Neuronal stem cell (in vitro differentiated cells): ENCODE data around the gene LRPPRC.
"Not testable (repeated sequence)": the region's sequence is repeated elsewhere in the genome, so short reads cannot be mapped to it uniquely, and the experiment has no call there.

Source experiments
- DNase-seq: peaks from one replicate; pipeline ENCODE4 v3.0.0-alpha.2; 2013; ENCODE audit warnings: low spot score
- H2AFZ ChIP-seq: one replicate; pipeline ENCODE4 v1.6.1; 2013; ENCODE audit warnings: mild to moderate bottlenecking, low read length, inconsistent platforms
- H2AK5ac ChIP-seq: 2 replicates; pipeline ENCODE4 v1.6.1; 2013; ENCODE audit warnings: low read depth, mild to moderate bottlenecking, inconsistent platforms, low read length, moderate library complexity, mixed read lengths
- H2BK120ac ChIP-seq: 2 replicates; pipeline ENCODE4 v1.6.1; 2013; ENCODE audit warnings: low read depth, mild to moderate bottlenecking, inconsistent platforms, low read length, moderate library complexity, mixed read lengths
- H2BK12ac ChIP-seq: one replicate; pipeline ENCODE4 v1.6.1; 2013; ENCODE audit warnings: low read length, inconsistent platforms
- H2BK15ac ChIP-seq: 2 replicates; pipeline ENCODE4 v1.6.1; 2013; ENCODE audit warnings: mild to moderate bottlenecking, low read length, inconsistent platforms, mixed read lengths
- H2BK5ac ChIP-seq: one replicate; pipeline ENCODE4 v1.6.1; 2013; ENCODE audit warnings: inconsistent platforms, mild to moderate bottlenecking, low read length, moderate library complexity
- H3K14ac ChIP-seq: one replicate; pipeline ENCODE4 v1.6.1; 2013; ENCODE audit warnings: low read length, inconsistent platforms
- H3K18ac ChIP-seq: 2 replicates; pipeline ENCODE4 v1.6.1; 2013; ENCODE audit warnings: low read length, inconsistent platforms
- H3K23ac ChIP-seq: 2 replicates; pipeline ENCODE4 v1.6.1; 2013; ENCODE audit warnings: low read depth, mild to moderate bottlenecking, mixed read lengths, low read length, inconsistent platforms; ENCODE audit not compliant: poor library complexity
- H3K27ac ChIP-seq: replicated peaks from 3 replicates; pipeline ENCODE4 v1.5.1; 2013; ENCODE audit warnings: low read length, inconsistent platforms
- H3K27me3 ChIP-seq, 3 experiments: 2 replicates each; pipeline ENCODE4 v1.6.1; 2013; ENCODE audit warnings: low read length in 3 of 3, mild to moderate bottlenecking in 2 of 3, inconsistent platforms in 1 of 3, low read depth in 1 of 3, mixed read lengths in 1 of 3, moderate library complexity in 1 of 3; ENCODE audit not compliant: control insufficient read depth in 3 of 3, insufficient read depth in 3 of 3
- H3K36me3 ChIP-seq, 2 donors: replicated peaks in 1 of 2; 2 replicates each; pipeline ENCODE4 v1.6.1; 2013; ENCODE audit warnings: low read length in 2 of 2; ENCODE audit not compliant: control insufficient read depth in 2 of 2, insufficient read depth in 2 of 2
- H3K4ac ChIP-seq: 2 replicates; pipeline ENCODE4 v1.6.1; 2013; ENCODE audit warnings: inconsistent platforms, mild to moderate bottlenecking, low read length, moderate library complexity
- H3K4me1 ChIP-seq, 2 donors: 1 replicate in 1 of 2; 2 replicates in 1 of 2; pipeline ENCODE4 v1.6.1; 2013; ENCODE audit warnings: low read length in 2 of 2, low read depth in 1 of 2; ENCODE audit not compliant: control insufficient read depth in 2 of 2, insufficient read depth in 1 of 2
- H3K4me2 ChIP-seq: one replicate; pipeline ENCODE4 v1.6.1; 2013; ENCODE audit warnings: mild to moderate bottlenecking, low read length, inconsistent platforms; ENCODE audit not compliant: insufficient read depth, poor library complexity, severe bottlenecking
- H3K4me3 ChIP-seq, 2 donors: 2 replicates each; pipeline ENCODE4 v1.5.1; 2013; ENCODE audit warnings: low read length in 2 of 2, mild to moderate bottlenecking in 2 of 2, inconsistent platforms in 1 of 2, moderate library complexity in 1 of 2
- H3K79me1 ChIP-seq: one replicate; pipeline ENCODE4 v1.6.1; 2013; ENCODE audit warnings: low read depth, mild to moderate bottlenecking, inconsistent platforms, low read length, moderate library complexity
- H3K9ac ChIP-seq: one replicate; pipeline ENCODE4 v1.6.1; 2013; ENCODE audit warnings: mild to moderate bottlenecking, low read depth, low read length, inconsistent platforms; ENCODE audit not compliant: poor library complexity
- H3K9me3 ChIP-seq, 2 donors: replicated peaks in 1 of 2; 2 replicates each; pipeline versions ENCODE3 to v1.6.1; 2013; ENCODE audit warnings: low read length in 2 of 2, mild to moderate bottlenecking in 2 of 2, inconsistent platforms in 1 of 2, low read depth in 1 of 2, mixed read lengths in 1 of 2, moderate library complexity in 1 of 2; ENCODE audit not compliant: control insufficient read depth in 2 of 2, insufficient read depth in 1 of 2
- H4K8ac ChIP-seq: one replicate; pipeline ENCODE4 v1.6.1; 2013; ENCODE audit warnings: low read depth, mild to moderate bottlenecking, inconsistent platforms, low read length, moderate library complexity
- H4K91ac ChIP-seq: one replicate; pipeline ENCODE4 v1.6.1; 2013; ENCODE audit warnings: low read length, low read depth, mild to moderate bottlenecking, inconsistent platforms; ENCODE audit not compliant: poor library complexity
- WGBS, 2 donors: extraction: QIAGEN DNeasy Blood & Tissue Kit; methylation state at CpG; one replicate each; pipeline ENCODE4 v1.1.7; 2013; ENCODE audit warnings: missing lambda C conversion rate in 2 of 2, mixed read lengths in 1 of 2; ENCODE audit not compliant: insufficient read length in 2 of 2, insufficient replicate concordance in 1 of 2; ENCODE audit errors: extremely low coverage in 2 of 2; 5-methylcytosine and 5-hydroxymethylcytosine counted together

Gene LRPPRC

GRCh38 chr2:44038277-44038676 lies 42.5 kb upstream of the LRPPRC start:
- Histone ChIP-seq H3K23ac (no peak overlapping the region), H3K4ac (no peak overlapping the region), H3K18ac (no peak overlapping the region), H2BK15ac (no peak overlapping the region), H3K14ac (no peak overlapping the region), H3K4me1 (peaks cover 0 to 6% of the 10 kb centered on the region in 2 donors), H3K4me3 (no peak overlapping the region), H2AFZ (no peak overlapping the region), H2BK12ac (no peak overlapping the region), H2AK5ac (no peak overlapping the region), H3K36me3 (no peaks in the 10 kb centered on the region), H3K9me3 (no peaks in the 10 kb centered on the region), H4K8ac (no peak overlapping the region), H3K9ac (no peak overlapping the region), H2BK120ac (no peak overlapping the region), H3K27ac (no peak overlapping the region), H3K4me2 (no peak overlapping the region), H3K79me1 (no peaks in the 10 kb centered on the region), H2BK5ac (no peak overlapping the region), H4K91ac (no peak overlapping the region), H3K27me3 (peaks cover 0 to 11% (median 0%) of the 10 kb centered on the region in 3 experiments)
- no peak for DNase-seq
- no CpG with 5 or more reads among the region's 6 CpGs for WGBS, 2 donors

GRCh38 chr2:44037221-44037620 lies 41.4 kb upstream of the LRPPRC start:
- Histone ChIP-seq H3K14ac (no peak overlapping the region), H3K4me3 (no peak overlapping the region), H2BK120ac (no peak overlapping the region), H3K36me3 (no peaks in the 10 kb centered on the region), H3K9ac (no peak overlapping the region), H2BK12ac (no peak overlapping the region), H3K4ac (no peak overlapping the region), H2AK5ac (no peak overlapping the region), H3K9me3 (no peaks in the 10 kb centered on the region), H2AFZ (no peak overlapping the region), H3K23ac (no peak overlapping the region), H3K4me2 (no peak overlapping the region), H4K8ac (no peak overlapping the region), H3K18ac (no peak overlapping the region), H3K4me1 (peaks cover 0 to 6% of the 10 kb centered on the region in 2 donors), H3K27me3 (peaks cover 0 to 11% (median 0%) of the 10 kb centered on the region in 3 experiments), H3K79me1 (no peaks in the 10 kb centered on the region), H2BK5ac (no peak overlapping the region), H2BK15ac (no peak overlapping the region), H3K27ac (no peak overlapping the region), H4K91ac (no peak overlapping the region)
- no peak for DNase-seq
- WGBS, 2 donors = no CpG with 5 or more reads among the region's 2 CpGs

- H3K79me1 ChIP-seq = no peaks in the 10 kb centered on the region
- no peak overlapping the region for H2BK5ac ChIP-seq
- H3K4me3 ChIP-seq = no peak overlapping the region
- H3K23ac ChIP-seq = no peak overlapping the region
- no peak overlapping the region for H3K4me2 ChIP-seq
- peaks cover 0 to 11% (median 0%) of the 10 kb centered on the region in 3 experiments for H3K27me3 ChIP-seq
- no peak for DNase-seq
- no peak overlapping the region for H4K8ac ChIP-seq
- H3K4ac ChIP-seq = no peak overlapping the region
- no peak overlapping the region for H4K91ac ChIP-seq
- H3K27ac ChIP-seq = no peak overlapping the region
- H2BK15ac ChIP-seq = no peak overlapping the region
- no peak overlapping the region for H3K18ac ChIP-seq
- H3K4me1 ChIP-seq = peaks cover 0 to 6% of the 10 kb centered on the region in 2 donors
- no peaks in the 10 kb centered on the region for H3K9me3 ChIP-seq
- no peak overlapping the region for H3K9ac ChIP-seq
- no peaks in the 10 kb centered on the region for H3K36me3 ChIP-seq
- no peak overlapping the region for H2BK120ac ChIP-seq
- H2BK12ac ChIP-seq = no peak overlapping the region
- no peak overlapping the region for H2AK5ac ChIP-seq
- no peak overlapping the region for H2AFZ ChIP-seq
- no peak overlapping the region for H3K14ac ChIP-seq
Measured at GRCh38 chr2:44033947-44034346, 38.2 kb upstream of the LRPPRC start.

- not testable (repeated sequence) for H3K4ac ChIP-seq, DNase-seq, H2BK120ac ChIP-seq, H3K4me3 ChIP-seq, H3K27ac ChIP-seq, H3K9me3 ChIP-seq, H3K4me1 ChIP-seq, H3K9ac ChIP-seq, H4K8ac ChIP-seq, H3K36me3 ChIP-seq, H3K79me1 ChIP-seq, H2BK5ac ChIP-seq, H2AK5ac ChIP-seq, H3K23ac ChIP-seq, H3K18ac ChIP-seq, H2BK12ac ChIP-seq, H3K27me3 ChIP-seq, H3K4me2 ChIP-seq, H2BK15ac ChIP-seq, H2AFZ ChIP-seq, H4K91ac ChIP-seq, H3K14ac ChIP-seq
- no CpG with 5 or more reads among the region's 4 CpGs for WGBS, 2 donors
Measured at GRCh38 chr2:44027076-44027475, 31.3 kb upstream of the LRPPRC start.
